ENCODE measurements around the gene CHAMP1. TPM values are rescaled to one million over a fixed set of nuclear protein-coding genes. Genes with fewer than 3 reads are reported as not detected.
A peak's percentile ranks its signal among the peaks of the same experiment; 100 is the strongest.

CHAMP1 gene
- total RNA-seq, 1 donor from 2014 or later = 5.5 TPM

- no peak for DNase-seq (ENCODE audit: low read depth)
- H3K36me3 ChIP-seq (ENCODE audit: control insufficient read depth, insufficient read depth, low read length) = peaks cover 13% of the 10 kb centered on the region
- H3K4me3 ChIP-seq (ENCODE audit: low read depth, low read length) = no peak overlapping the region
- H3K27me3 ChIP-seq (ENCODE audit: control insufficient read depth, insufficient read depth, low read length) = no peaks in the 10 kb centered on the region
- no peak for TF ChIP-seq CTCF (IDR thresholded peaks at IDR 0.05; ENCODE audit: insufficient read depth, low read length, severe bottlenecking)
- FAIRE-seq = no peak
Measured at GRCh38 chr13:114272977-114273376, 41.3 kb upstream of the CHAMP1 start.

- H3K27me3 ChIP-seq (ENCODE audit: control insufficient read depth, insufficient read depth, low read length) = no peaks in the 10 kb centered on the region
- H3K36me3 ChIP-seq (ENCODE audit: control insufficient read depth, insufficient read depth, low read length) = peaks cover 11% of the 10 kb centered on the region
- no peak overlapping the region for H3K4me3 ChIP-seq (ENCODE audit: low read depth, low read length)
- TF ChIP-seq CTCF (IDR thresholded peaks at IDR 0.05; ENCODE audit: insufficient read depth, low read length, severe bottlenecking) = no peak
- DNase-seq (ENCODE audit: low read depth) = no peak
- no peak for FAIRE-seq
Measured at GRCh38 chr13:114275304-114275703, 39.0 kb upstream of the CHAMP1 start.

GRCh38 chr13:114279146-114279545 lies 35.2 kb upstream of the CHAMP1 start:
- FAIRE-seq = no peak

GRCh38 chr13:114279758-114280355 lies 34.4 kb upstream of the CHAMP1 start:
- no peak for FAIRE-seq

More at GRCh38 chr13:114279146-114279545, 35.2 kb upstream of the CHAMP1 start:
- H3K4me3 ChIP-seq (ENCODE audit: low read depth, low read length) = no peak overlapping the region
- no peak for DNase-seq (ENCODE audit: low read depth)
- H3K27me3 ChIP-seq (ENCODE audit: control insufficient read depth, insufficient read depth, low read length) = no peaks in the 10 kb centered on the region
- H3K36me3 ChIP-seq (ENCODE audit: control insufficient read depth, insufficient read depth, low read length) = peaks cover 4% of the 10 kb centered on the region
- no peak for TF ChIP-seq CTCF (IDR thresholded peaks at IDR 0.05; ENCODE audit: insufficient read depth, low read length, severe bottlenecking)

GRCh38 chr13:114281351-114282040 lies 32.8 kb upstream of the CHAMP1 start, which contains the start of gene UPF3A:
Gene UPF3A (plus strand): TSS chr13:114281601. CDS start chr13:114281640, 39 bp downstream.
- FAIRE-seq (no peak), DNase-seq (ENCODE audit: low read depth) (peak; percentile 63)

More at GRCh38 chr13:114279758-114280355, 34.4 kb upstream of the CHAMP1 start:
- no peak for TF ChIP-seq CTCF (IDR thresholded peaks at IDR 0.05; ENCODE audit: insufficient read depth, low read length, severe bottlenecking)
- no peak for DNase-seq (ENCODE audit: low read depth)
- H3K27me3 ChIP-seq (ENCODE audit: control insufficient read depth, insufficient read depth, low read length) = no peaks in the 10 kb centered on the region
- no peak overlapping the region for H3K4me3 ChIP-seq (ENCODE audit: low read depth, low read length)
- peaks cover 3% of the 10 kb centered on the region for H3K36me3 ChIP-seq (ENCODE audit: control insufficient read depth, insufficient read depth, low read length)

More at GRCh38 chr13:114281351-114282040, 32.8 kb upstream of the CHAMP1 start, which contains the start of gene UPF3A:
- Histone ChIP-seq H3K27me3 (ENCODE audit: control insufficient read depth, insufficient read depth, low read length) (no peaks in the 10 kb centered on the region), H3K36me3 (ENCODE audit: control insufficient read depth, insufficient read depth, low read length) (peaks cover 3% of the 10 kb centered on the region), H3K4me3 (ENCODE audit: low read depth, low read length) (peak within 1 kb of the TSS; percentile 77)
- no peak for TF ChIP-seq CTCF (IDR thresholded peaks at IDR 0.05; ENCODE audit: insufficient read depth, low read length, severe bottlenecking)
